A549 (cell line): ENCODE data around the gene NAPEPLD. TPM values are rescaled to one million over a fixed set of nuclear protein-coding genes. Genes with fewer than 3 reads are reported as not detected.

ENCODE experiments used
- ATAC-seq, 2 experiments: fragments of 200-7000 bp in 1 of 2; fragments of >200 bp in 1 of 2; cut with Nextera tagmentation in 1 of 2; cut with Tn5 transposase in 1 of 2; 3 replicates each; pipeline versions ENCODE4 v1.8.0 to v1.9.1; 2018 to 2020; ENCODE audit warnings: mild to moderate bottlenecking in 1 of 2, moderate library complexity in 1 of 2
- CTCF ChIA-PET: fragments of 300-600 bp; sonication (Branson Sonifier 250); formaldehyde crosslinking; extraction: SDS; loops from one replicate; lab custom pipeline; 2021; ENCODE audit warnings: antibody characterized with exemption, inconsistent platforms; lab: Yijun Ruan, JAX
- POLR2A ChIA-PET: fragments of 350-600 bp; formaldehyde crosslinking; extraction: SDS; loops from one replicate; lab custom pipeline; 2021; ENCODE audit warnings: antibody characterized with exemption, inconsistent platforms; lab: Yijun Ruan, JAX
- DNase-seq, 2 experiments: peaks; one replicate each; pipeline versions ENCODE4 v3.0.0 to v3.0.0-alpha.2; 2011 to 2016; ENCODE audit warnings: low read depth in 1 of 2, low spot score in 1 of 2
- FAIRE-seq: peaks from 2 replicates; lab custom pipeline; 2011; peaks lifted over from hg19 to GRCh38; lab: Jason Lieb, UNC
- H3K27ac ChIP-seq, 2 experiments: fragments of >200 bp; sonication (Bioruptor Twin); formaldehyde crosslinking; 3 replicates each; pipeline ENCODE4 v1.5.1; 2016 to 2017
- H3K4me1 ChIP-seq: fragments of >200 bp; sonication (Bioruptor Twin); formaldehyde crosslinking; 3 replicates; pipeline ENCODE4 v1.6.1; 2016
- H3K4me2 ChIP-seq: fragments of >200 bp; sonication (Bioruptor Twin); formaldehyde crosslinking; 3 replicates; pipeline ENCODE4 v1.6.1; 2016
- H3K4me3 ChIP-seq: fragments of >200 bp; sonication (Bioruptor Twin); formaldehyde crosslinking; 3 replicates; pipeline ENCODE4 v1.5.1; 2016
- H3K9me3 ChIP-seq: fragments of >200 bp; sonication (Bioruptor Twin); formaldehyde crosslinking; 3 replicates; pipeline ENCODE4 v1.6.1; 2016
- BCL3 ChIP-seq: fragments of >200 bp; sonication (Bioruptor Twin); formaldehyde crosslinking; IDR thresholded peaks from 3 replicates; pipeline ENCODE4 v1.6.1; 2016
- CBX2 ChIP-seq: fragments of 200-600 bp; sonication (generic); IDR thresholded peaks from 2 replicates; pipeline ENCODE4 v1.6.1; 2016; ENCODE audit warnings: low read depth, mild to moderate bottlenecking, borderline replicate concordance
- CEBPB ChIP-seq, 2 experiments: fragments of >200 bp in 1 of 2; sonication (Bioruptor Twin) in 1 of 2; formaldehyde crosslinking in 1 of 2; IDR thresholded peaks; 2 replicates each; pipeline ENCODE4 v1.6.1; 2012 to 2016
- CHD2 ChIP-seq: fragments of 150-350 bp; IDR thresholded peaks from 2 replicates; pipeline ENCODE4 v1.6.1; 2014; ENCODE audit warnings: low read length; ENCODE audit not compliant: partially characterized antibody
- E2F6 ChIP-seq: IDR thresholded peaks from 2 replicates; pipeline ENCODE4 v1.6.1; 2012; ENCODE audit warnings: low read depth, borderline replicate concordance
- EHMT2 ChIP-seq: fragments of 200-600 bp; sonication (generic); IDR thresholded peaks from 2 replicates; pipeline ENCODE4 v1.6.1; 2016; ENCODE audit warnings: antibody characterized with exemption, low read depth, mild to moderate bottlenecking, moderate library complexity
- EP300 ChIP-seq, 2 experiments: fragments of >200 bp; sonication (Bioruptor Twin); formaldehyde crosslinking; IDR thresholded peaks; 2 replicates in 1 of 2; 3 replicates in 1 of 2; pipeline ENCODE4 v1.6.1; 2016 to 2017
- FOSB ChIP-seq: fragments of 250-450 bp; sonication (Bioruptor Pico); IDR thresholded peaks from 2 replicates; pipeline ENCODE4 v1.5.0; 2020; ENCODE audit warnings: mild to moderate bottlenecking, moderate library complexity
- HOXB13 ChIP-seq: fragments of 250-450 bp; sonication (Bioruptor Pico); IDR thresholded peaks from 2 replicates; pipeline ENCODE4 v1.5.0; 2020; ENCODE audit warnings: low read depth, mild to moderate bottlenecking, moderate library complexity
- JUN ChIP-seq, 2 experiments: fragments of >200 bp; sonication (Bioruptor Twin); formaldehyde crosslinking; IDR thresholded peaks; 2 replicates in 1 of 2; 3 replicates in 1 of 2; pipeline ENCODE4 v1.6.1; 2016 to 2017
- MAFK ChIP-seq: fragments of 450-650 bp; IDR thresholded peaks from 2 replicates; pipeline ENCODE4 v1.6.1; 2014; ENCODE audit not compliant: partially characterized antibody
- MAX ChIP-seq: IDR thresholded peaks from 2 replicates; pipeline ENCODE4 v1.6.1; 2012
- MAZ ChIP-seq: fragments of 150-350 bp; IDR thresholded peaks from 2 replicates; pipeline ENCODE4 v1.6.1; 2014; ENCODE audit warnings: antibody characterized with exemption, low read depth, low read length, borderline replicate concordance
- MYC ChIP-seq: IDR thresholded peaks from 2 replicates; pipeline ENCODE4 v1.6.1; 2012; ENCODE audit warnings: mild to moderate bottlenecking, inconsistent platforms, low read length, improper control_type of control experiment, borderline replicate concordance
- PHF8 ChIP-seq: fragments of 200-600 bp; sonication (generic); IDR thresholded peaks from 2 replicates; pipeline ENCODE4 v1.6.1; 2016; ENCODE audit warnings: low read depth, mild to moderate bottlenecking, antibody characterized with exemption, moderate library complexity, borderline replicate concordance
- POLR2A ChIP-seq: IDR thresholded peaks from 2 replicates; pipeline ENCODE4 v1.6.1; 2012; ENCODE audit warnings: mild to moderate bottlenecking, low read length
- RAD21 ChIP-seq, 2 experiments: fragments of >200 bp in 1 of 2; sonication (Bioruptor Twin) in 1 of 2; formaldehyde crosslinking in 1 of 2; IDR thresholded peaks in 1 of 2; conservative IDR thresholded peaks in 1 of 2; 2 replicates in 1 of 2; 3 replicates in 1 of 2; pipeline ENCODE4 v1.6.1; 2012 to 2018; ENCODE audit warnings: inconsistent platforms in 1 of 2
- REST ChIP-seq: fragments of 200-600 bp; sonication (generic); IDR thresholded peaks from 2 replicates; pipeline ENCODE4 v1.6.1; 2016; ENCODE audit warnings: antibody characterized with exemption, mild to moderate bottlenecking, moderate library complexity
- WGBS: methylation state at CpG from one replicate; pipeline ENCODE4 v1.1.6; 2017; ENCODE audit errors: missing lambda C conversion rate; 5-methylcytosine and 5-hydroxymethylcytosine counted together
- polyA plus RNA-seq, 4 experiments: library from polyadenylated mRNA; depleted of rRNA in 3 of 4; stranded (reverse); fragments of >200 nt; fragmentation: RNase III in 1 of 4; extraction: RNeasy Plus Mini Kit Qiagen cat#74134 plus additional on column Dnase treatment in 1 of 4; gene quantifications; 2 replicates in 3 of 4; 3 replicates in 1 of 4; pipeline ENCODE4 v1.2.3, GENCODE V29; 2011 to 2017

NAPEPLD gene
- polyA plus RNA-seq, 2 of the 4 experiments (the other 2 are of a cell fraction), result 10.1 to 12.0 TPM

- CTCF ChIA-PET, result interaction anchor here (1.0 to 6.1 kb wide), 3 partner anchors 11 to 16 kb away, joined by 3 to 61 read pairs (median 3); no protein-coding TSS in a partner anchor
- 87% methylated on average over 3 of the region's 3 CpGs for WGBS
- no peak overlapping the region for H3K4me2 ChIP-seq
Measured at GRCh38 chr7:103077318-103077717, 71.6 kb downstream of the NAPEPLD start.

GRCh38 chr7:103076764-103077163, 72.1 kb downstream of the NAPEPLD start:
- no peaks in the 10 kb centered on the region for H3K9me3 ChIP-seq
- CTCF ChIA-PET, result interaction anchor here (1.0 to 6.1 kb wide), 3 partner anchors 11 to 16 kb away, joined by 3 to 61 read pairs (median 3); no protein-coding TSS in a partner anchor

More at GRCh38 chr7:103077318-103077717, 71.6 kb downstream of the NAPEPLD start:
- TF ChIP-seq MAFK (peak; percentile 70), MAZ (no peak)
- no peak overlapping the region for H3K27ac ChIP-seq
- no peaks in the 10 kb centered on the region for H3K9me3 ChIP-seq
- POLR2A ChIA-PET, result no interaction called here
- FAIRE-seq, result no peak
- H3K4me3 ChIP-seq, result no peak overlapping the region
- ATAC-seq, result no peak
- DNase-seq, result no peak
- peaks cover 15% of the 10 kb centered on the region for H3K4me1 ChIP-seq

GRCh38 chr7:103075337-103075918, 73.5 kb downstream of the NAPEPLD start:
- Histone ChIP-seq H3K9me3 (no peaks in the 10 kb centered on the region), H3K4me1 (peaks cover 15% of the 10 kb centered on the region), H3K4me2 (peak overlapping the region; percentile 83), H3K4me3 (peak overlapping the region; percentile 93), H3K27ac (peak overlapping the region; percentile 88 to 94)
- CTCF ChIA-PET, result interaction anchor here (0.6 to 6.1 kb wide), 4 partner anchors 15 to 65 kb away, joined by 3 to 61 read pairs (median 6); no protein-coding TSS in a partner anchor
- 4% methylated on average over 24 of the region's 36 CpGs for WGBS
- peak; percentile 21 to 54 for ATAC-seq
- peak; percentile 15 to 36 for DNase-seq
- POLR2A ChIA-PET, result interaction anchor here (0.9 to 2.4 kb wide), 12 partner anchors 8 to 403 kb away, joined by 3 to 26 read pairs (median 4); partner anchors contain the start of genes FAM185A, NAPEPLD and PSMC2
- 0 out of 5 replicates have a peak, but pooled peaks of 1 of the 2 experiments have one; percentile 1 for TF ChIP-seq RAD21 (conservative IDR thresholded peaks at IDR 0.05 in 1 of 2, IDR thresholded peaks at IDR 0.05 in 1 of 2)
- peak in 1 of 2 experiments; percentile 65; a peak in 2 of 5 replicates for TF ChIP-seq JUN (IDR thresholded peaks at IDR 0.05)
- no peak for TF ChIP-seq POLR2A
- TF ChIP-seq HOXB13 (CRISPR knock-in tag), result no peak
- FAIRE-seq, result no peak

More at GRCh38 chr7:103076764-103077163, 72.1 kb downstream of the NAPEPLD start:
- no peak overlapping the region; the same call in 2 of the 3 replicates for H3K4me3 ChIP-seq
- H3K4me2 ChIP-seq, result peak overlapping the region; percentile 83
- ATAC-seq, result no peak
- WGBS, result 96% methylated on average over 7 of the region's 7 CpGs
- FAIRE-seq, result no peak
- DNase-seq, result no peak
- TF ChIP-seq CHD2, result no peak
- TF ChIP-seq CEBPB (IDR thresholded peaks at IDR 0.05), result peak; percentile 43 to 44; a peak in 1 of 4 replicates
- no peak overlapping the region for H3K27ac ChIP-seq
- POLR2A ChIA-PET, result no interaction called here
- H3K4me1 ChIP-seq, result peaks cover 15% of the 10 kb centered on the region

- FAIRE-seq (no peak), DNase-seq (peak; percentile 91 to 92), ATAC-seq (peak; percentile 89 to 93)
- Histone ChIP-seq H3K9me3 (no peaks in the 10 kb centered on the region), H3K4me2 (peak within 1 kb of the TSS; percentile 87), H3K27ac (peak within 1 kb of the TSS; percentile 88 to 94), H3K4me3 (peak within 1 kb of the TSS; percentile 93), H3K4me1 (peaks cover 15% of the 10 kb centered on the region)
- ChIA-PET CTCF (interaction anchor here (0.5 to 6.1 kb wide), 5 partner anchors 9 to 1870 kb away, joined by 3 to 61 read pairs (median 4); no protein-coding TSS in a partner anchor), POLR2A (interaction anchor here (0.5 to 2.4 kb wide), 13 partner anchors 8 to 403 kb away, joined by 3 to 26 read pairs (median 5); partner anchors contain the start of genes FAM185A, NAPEPLD and PSMC2)
- WGBS, result 1% methylated on average over 18 of the region's 83 CpGs
- TF ChIP-seq E2F6, result peak; percentile 65
- TF ChIP-seq CBX2, result no peak
- peak; percentile 35; the same call in 1 of the 2 replicates for TF ChIP-seq MYC
- TF ChIP-seq EP300 (IDR thresholded peaks at IDR 0.05), result peak in 1 of 2 experiments; percentile 20; a peak in 1 of 5 replicates
- peak; percentile 51; the same call in 1 of the 2 replicates for TF ChIP-seq MAX
- TF ChIP-seq FOSB (CRISPR knock-in tag), result no peak
- TF ChIP-seq REST, result no peak
- peak; percentile 80; the same call in 2 of the 3 replicates for TF ChIP-seq BCL3
- peak; percentile 87 for TF ChIP-seq POLR2A
- TF ChIP-seq CEBPB (IDR thresholded peaks at IDR 0.05), result peak; percentile 36 to 61; a peak in 2 of 4 replicates
- no peak for TF ChIP-seq MAFK
- TF ChIP-seq EHMT2, result no peak
- TF ChIP-seq JUN (IDR thresholded peaks at IDR 0.05), result peak in 1 of 2 experiments; percentile 82; a peak in 4 of 5 replicates
- TF ChIP-seq PHF8, result 0 out of 2 replicates have a peak, but pooled peaks have one; percentile 74
Measured at GRCh38 chr7:103074519-103075336, 74.2 kb downstream of the NAPEPLD start, which contains the start of the genes ARMC10 and FBXL13. TSS of gene ARMC10 (plus strand) at chr7:103075140. CDS start at chr7:103075273, 133 bp downstream. TSS of gene FBXL13 (minus strand) at chr7:103074796.
